CD14-positive monocyte (primary cell): ENCODE measurements around the gene BCO2. TPM values are rescaled to one million over a fixed set of nuclear protein-coding genes. Genes with fewer than 3 reads are reported as not detected.

Experiments
- DNase-seq, 3 donors: peaks; one replicate each; pipeline ENCODE4 v3.0.0-alpha.2; 2011 to 2022
- H2AFZ ChIP-seq: 2 replicates; pipeline ENCODE4 v1.6.0; 2012; ENCODE audit warnings: mild to moderate bottlenecking, low read depth, low read length, inconsistent platforms; ENCODE audit not compliant: insufficient read depth, poor library complexity, severe bottlenecking
- H3K27ac ChIP-seq, 2 donors: 1 replicate in 1 of 2; 2 replicates in 1 of 2; pipeline ENCODE4 v1.5.1; 2012 to 2013; ENCODE audit warnings: low read length in 2 of 2, control low read depth in 1 of 2, inconsistent platforms in 1 of 2, low read depth in 1 of 2, mild to moderate bottlenecking in 1 of 2
- H3K27me3 ChIP-seq, 2 donors: one replicate each; pipeline versions ENCODE4 v1.6.0 to v1.6.1; 2011 to 2013; ENCODE audit warnings: low read length in 2 of 2; ENCODE audit not compliant: control insufficient read depth in 2 of 2, insufficient read depth in 2 of 2
- H3K36me3 ChIP-seq, 2 donors: replicated peaks in 1 of 2; 1 replicate in 1 of 2; 2 replicates in 1 of 2; pipeline versions ENCODE4 v1.5.1 to v1.6.1; 2012 to 2013; ENCODE audit warnings: low read length in 2 of 2, control low read depth in 1 of 2, inconsistent platforms in 1 of 2, mild to moderate bottlenecking in 1 of 2; ENCODE audit not compliant: insufficient read depth in 2 of 2, control insufficient read depth in 1 of 2
- H3K4me1 ChIP-seq, 2 donors: 1 replicate in 1 of 2; 2 replicates in 1 of 2; pipeline versions ENCODE4 v1.5.1 to v1.6.1; 2012 to 2013; ENCODE audit warnings: low read length in 2 of 2, control low read depth in 1 of 2, inconsistent platforms in 1 of 2, mild to moderate bottlenecking in 1 of 2, moderate library complexity in 1 of 2; ENCODE audit not compliant: insufficient read depth in 2 of 2, control insufficient read depth in 1 of 2
- H3K4me2 ChIP-seq: replicated peaks from 2 replicates; pipeline ENCODE3; 2012; ENCODE audit warnings: low read length, moderate library complexity, mild to moderate bottlenecking; ENCODE audit not compliant: poor library complexity, severe bottlenecking; ENCODE audit errors: extremely low read depth
- H3K4me3 ChIP-seq, 3 experiments: fragments of 200-600 bp in 1 of 3; sonication (generic) in 1 of 3; replicated peaks in 1 of 3; 1 replicate in 2 of 3; 2 replicates in 1 of 3; pipeline ENCODE4 v1.5.1; 2011 to 2013; ENCODE audit warnings: low read length in 3 of 3, mild to moderate bottlenecking in 3 of 3, control low read depth in 2 of 3, low read depth in 2 of 3, inconsistent platforms in 1 of 3, moderate library complexity in 1 of 3
- H3K79me2 ChIP-seq: 2 replicates; pipeline ENCODE4 v1.6.0; 2012; ENCODE audit warnings: mild to moderate bottlenecking, control low read depth, inconsistent platforms, low read length, moderate library complexity; ENCODE audit not compliant: insufficient read depth
- H3K9ac ChIP-seq: 2 replicates; pipeline ENCODE4 v1.6.0; 2017; ENCODE audit warnings: low read length, mild to moderate bottlenecking; ENCODE audit not compliant: insufficient read depth, poor library complexity, severe bottlenecking
- H3K9me3 ChIP-seq, 2 donors: replicated peaks in 1 of 2; 1 replicate in 1 of 2; 2 replicates in 1 of 2; pipeline versions ENCODE4 v1.5.1 to v1.6.1; 2012 to 2013; ENCODE audit warnings: low read length in 2 of 2, control low read depth in 1 of 2; ENCODE audit not compliant: control insufficient read depth in 1 of 2, insufficient read depth in 1 of 2
- H4K20me1 ChIP-seq: 2 replicates; pipeline ENCODE4 v1.6.0; 2012; ENCODE audit warnings: mild to moderate bottlenecking, low read length, control low read depth, moderate library complexity; ENCODE audit not compliant: insufficient read depth
- H3K27ac Mint-ChIP-seq, 7 donors: one replicate each; pipeline ENCODE4 v1.8.0; 2020; ENCODE audit warnings: mild to moderate bottlenecking in 7 of 7, mixed read lengths in 7 of 7, moderate library complexity in 6 of 7, inconsistent platforms in 2 of 7
- H3K27me3 Mint-ChIP-seq, 3 donors: one replicate each; pipeline ENCODE4 v1.8.0; 2021 to 2022; ENCODE audit warnings: low read depth in 3 of 3, mild to moderate bottlenecking in 3 of 3, mixed read lengths in 3 of 3, moderate library complexity in 3 of 3, inconsistent platforms in 1 of 3
- H3K36me3 Mint-ChIP-seq, 2 donors: one replicate each; pipeline ENCODE4 v1.8.0; 2020; ENCODE audit warnings: mixed read lengths in 2 of 2, inconsistent platforms in 1 of 2, mild to moderate bottlenecking in 1 of 2
- H3K4me1 Mint-ChIP-seq: one replicate; pipeline ENCODE4 v1.8.0; 2020; ENCODE audit warnings: mild to moderate bottlenecking, mixed read lengths
- H3K4me3 Mint-ChIP-seq, 2 donors: one replicate each; pipeline ENCODE4 v1.8.0; 2020; ENCODE audit warnings: mild to moderate bottlenecking in 2 of 2, mixed read lengths in 2 of 2, moderate library complexity in 1 of 2
- H3K9me3 Mint-ChIP-seq, 7 donors: one replicate each; pipeline ENCODE4 v1.8.0; 2020 to 2022; ENCODE audit warnings: mixed read lengths in 7 of 7, mild to moderate bottlenecking in 6 of 7, moderate library complexity in 6 of 7, inconsistent platforms in 2 of 7
- WGBS: methylation state at CpG from one replicate; pipeline ENCODE4 v1.1.5; 2013; ENCODE audit warnings: missing lambda C conversion rate; ENCODE audit not compliant: insufficient coverage; 5-methylcytosine and 5-hydroxymethylcytosine counted together
- intact Hi-C, 2 donors: fragments of 100-400 bp; cut with micrococcal nuclease; formaldehyde crosslinking; loops; one replicate each; pipeline versions ENCODE4 v1.15.0 to v1.15.1; 2023
- polyA plus RNA-seq, 3 donors: library from polyadenylated mRNA; depleted of rRNA in 1 of 3; unstranded in 2 of 3; stranded (reverse) in 1 of 3; fragments of 300-500 nt in 2 of 3; fragments of >200 nt in 1 of 3; fragmentation: Illumina TruSeq in 2 of 3; gene quantifications; 1 replicate in 2 of 3; 2 replicates in 1 of 3; pipeline ENCODE4 v1.2.3, GENCODE V29; 2012 to 2021
- TF ChIP-seq, protein P1 (sequence below): fragments of 200-600 bp; IDR thresholded peaks from one replicate; pipeline ENCODE4 v1.8.0; 2022; ENCODE audit warnings: antibody characterized with exemption, mild to moderate bottlenecking

The BCO2 gene
- polyA plus RNA-seq, 3 donors, result 0.20 to 1.9 TPM; not detected in 1

DNA sequence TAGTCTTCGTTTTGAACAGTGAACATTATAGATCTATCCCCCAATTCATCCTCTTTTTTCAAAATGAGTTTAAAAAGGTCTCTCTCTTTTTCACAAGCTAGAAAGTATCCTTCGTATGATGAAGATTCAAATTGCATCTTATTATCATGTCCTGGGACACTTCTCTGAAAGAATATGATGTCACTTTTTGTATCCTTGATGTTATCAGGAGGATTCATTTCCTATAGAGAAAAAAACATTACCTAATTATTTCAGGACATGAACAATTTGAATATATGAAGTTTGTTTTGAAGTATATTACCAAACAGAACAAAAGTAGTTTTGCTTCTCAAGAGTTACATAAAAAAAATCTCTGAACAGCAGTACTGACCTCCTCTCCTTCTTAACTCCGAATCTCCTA is 31.7 kb upstream of the BCO2 start:
- no peak overlapping the region for H2AFZ ChIP-seq
- peaks cover 27 to 47% of the 10 kb centered on the region in 2 donors for H3K36me3 ChIP-seq
- no peaks in the 10 kb centered on the region for H3K27me3 ChIP-seq
- no peak overlapping the region for H3K9ac ChIP-seq
- H3K4me1 ChIP-seq, result peaks cover 8 to 11% of the 10 kb centered on the region in 2 donors
- H3K4me3 ChIP-seq, result no peak overlapping the region
- no peak overlapping the region for H3K27ac Mint-ChIP-seq
- WGBS, result 95% methylated on average over 2 of the region's 3 CpGs
- no peak overlapping the region for H3K4me2 ChIP-seq
- DNase-seq, result no peak
- H3K9me3 Mint-ChIP-seq, result peaks cover 0 to 14% (median 5%) of the 10 kb centered on the region in 7 donors
- no peaks in the 10 kb centered on the region for H4K20me1 ChIP-seq
- H3K4me3 Mint-ChIP-seq, result no peak overlapping the region
- H3K27me3 Mint-ChIP-seq, result no peaks in the 10 kb centered on the region
- TF ChIP-seq, protein P1, sequence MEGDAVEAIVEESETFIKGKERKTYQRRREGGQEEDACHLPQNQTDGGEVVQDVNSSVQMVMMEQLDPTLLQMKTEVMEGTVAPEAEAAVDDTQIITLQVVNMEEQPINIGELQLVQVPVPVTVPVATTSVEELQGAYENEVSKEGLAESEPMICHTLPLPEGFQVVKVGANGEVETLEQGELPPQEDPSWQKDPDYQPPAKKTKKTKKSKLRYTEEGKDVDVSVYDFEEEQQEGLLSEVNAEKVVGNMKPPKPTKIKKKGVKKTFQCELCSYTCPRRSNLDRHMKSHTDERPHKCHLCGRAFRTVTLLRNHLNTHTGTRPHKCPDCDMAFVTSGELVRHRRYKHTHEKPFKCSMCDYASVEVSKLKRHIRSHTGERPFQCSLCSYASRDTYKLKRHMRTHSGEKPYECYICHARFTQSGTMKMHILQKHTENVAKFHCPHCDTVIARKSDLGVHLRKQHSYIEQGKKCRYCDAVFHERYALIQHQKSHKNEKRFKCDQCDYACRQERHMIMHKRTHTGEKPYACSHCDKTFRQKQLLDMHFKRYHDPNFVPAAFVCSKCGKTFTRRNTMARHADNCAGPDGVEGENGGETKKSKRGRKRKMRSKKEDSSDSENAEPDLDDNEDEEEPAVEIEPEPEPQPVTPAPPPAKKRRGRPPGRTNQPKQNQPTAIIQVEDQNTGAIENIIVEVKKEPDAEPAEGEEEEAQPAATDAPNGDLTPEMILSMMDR, result no peak
- H3K27ac ChIP-seq, result no peak overlapping the region
- intact Hi-C loops, result no loop called here
- H3K4me1 Mint-ChIP-seq, result peaks cover 10% of the 10 kb centered on the region
- peaks cover 20 to 39% of the 10 kb centered on the region in 2 donors for H3K36me3 Mint-ChIP-seq
- H3K9me3 ChIP-seq, result peaks cover 8 to 11% of the 10 kb centered on the region in 2 donors
- H3K79me2 ChIP-seq, result no peaks in the 10 kb centered on the region

- no peaks in the 10 kb centered on the region for H3K9me3 Mint-ChIP-seq
- no peak overlapping the region for H2AFZ ChIP-seq
- H3K36me3 ChIP-seq, result peaks cover 33 to 75% of the 10 kb centered on the region in 2 donors
- no peak overlapping the region for H3K4me3 ChIP-seq
- no peaks in the 10 kb centered on the region for H3K9me3 ChIP-seq
- H3K4me1 ChIP-seq, result no peaks in the 10 kb centered on the region
- H3K27me3 ChIP-seq, result no peaks in the 10 kb centered on the region
- H4K20me1 ChIP-seq, result no peaks in the 10 kb centered on the region
- peaks cover 4% of the 10 kb centered on the region for H3K79me2 ChIP-seq
- TF ChIP-seq, protein P1, result no peak
- no peak for DNase-seq
- 94% methylated on average over 4 of the region's 5 CpGs for WGBS
- peaks cover 23 to 35% of the 10 kb centered on the region in 2 donors for H3K36me3 Mint-ChIP-seq
- H3K4me2 ChIP-seq, result no peak overlapping the region
- H3K27ac ChIP-seq, result no peak overlapping the region
- H3K27ac Mint-ChIP-seq, result no peak overlapping the region
- no peaks in the 10 kb centered on the region for H3K27me3 Mint-ChIP-seq
- intact Hi-C loops, result loop anchor here in 1 of 2 donors (10.0 kb wide), 1 partner anchor 216 kb away; the partner anchor contains the start of gene DIXDC1
- H3K9ac ChIP-seq, result no peak overlapping the region
- no peak overlapping the region for H3K4me3 Mint-ChIP-seq
- no peaks in the 10 kb centered on the region for H3K4me1 Mint-ChIP-seq
Observed at GRCh38 chr11:112150517-112150916, 24.8 kb upstream of the BCO2 start.
